Activated CD4-positive, alpha-beta T cell treated with anti-CD3 and anti-CD28 coated beads for 36 hours (primary cell): ENCODE data around the gene C1R. TPM values are rescaled to one million over a fixed set of nuclear protein-coding genes. Genes with fewer than 3 reads are reported as not detected.

Experiments
- ATAC-seq: fragments of 200-7000 bp; cut with Tn5 transposase; one replicate; pipeline ENCODE4 v1.10.0; 2021; ENCODE audit warnings: mild to moderate bottlenecking, moderate library complexity
- CTCF ChIA-PET: fragments of 350-600 bp; sonication (Branson Sonifier 250); formaldehyde crosslinking; loops from one replicate; lab custom pipeline; 2021; ENCODE audit warnings: antibody characterized with exemption; lab: Charles Lee
- POLR2A ChIA-PET: fragments of 350-600 bp; sonication (Branson Sonifier 250); formaldehyde crosslinking; loops from one replicate; lab custom pipeline; 2021; ENCODE audit warnings: antibody characterized with exemption, inconsistent platforms; lab: Charles Lee
- DNase-seq: peaks from one replicate; pipeline ENCODE4 v3.0.0-alpha.2; 2020
- H3K27ac Mint-ChIP-seq: one replicate; pipeline ENCODE4 v1.8.0; 2021; ENCODE audit warnings: mixed read lengths
- H3K27me3 Mint-ChIP-seq: one replicate; pipeline ENCODE4 v1.8.0; 2021; ENCODE audit warnings: mixed read lengths
- H3K36me3 Mint-ChIP-seq: one replicate; pipeline ENCODE4 v1.8.0; 2021; ENCODE audit warnings: low read depth, mixed read lengths
- H3K4me1 Mint-ChIP-seq: one replicate; pipeline ENCODE4 v1.8.0; 2021; ENCODE audit warnings: mixed read lengths
- H3K4me3 Mint-ChIP-seq: one replicate; pipeline ENCODE4 v1.8.0; 2021; ENCODE audit warnings: mild to moderate bottlenecking, moderate library complexity, mixed read lengths
- H3K9me3 Mint-ChIP-seq: one replicate; pipeline ENCODE4 v1.8.0; 2021; ENCODE audit warnings: low read depth, mixed read lengths
- intact Hi-C, 2 experiments: fragments of 100-400 bp; cut with DNase I in 1 of 2; cut with micrococcal nuclease in 1 of 2; formaldehyde crosslinking; loops; one replicate each; pipeline versions ENCODE4 v1.14.2 to v1.15.1; 2022 to 2024; cut with DNase I, micrococcal nuclease
- total RNA-seq, 2 experiments: library from RNA; stranded (reverse); gene quantifications; one replicate each; pipeline ENCODE4 v1.2.3, GENCODE V29; 2021

C1R gene
- total RNA-seq, 2 experiments from 2014 or later, result 1.4 to 2.2 TPM

- Mint-ChIP-seq H3K27me3 (no peaks in the 10 kb centered on the region), H3K9me3 (no peaks in the 10 kb centered on the region), H3K36me3 (peaks cover 39% of the 10 kb centered on the region), H3K4me1 (no peaks in the 10 kb centered on the region), H3K4me3 (no peak overlapping the region), H3K27ac (no peak overlapping the region)
- POLR2A ChIA-PET, result no interaction called here
- intact Hi-C loops, result no loop called here
- CTCF ChIA-PET, result interaction anchor here (0.6 kb wide), 2 partner anchors 111 to 498 kb away, joined by 3 read pairs; no protein-coding TSS in a partner anchor
- peak; percentile 1 for DNase-seq
- ATAC-seq, result no peak
These were observed 26.6 kb upstream of the C1R start for GRCh38 chr12:7118881-7119280.

GRCh38 chr12:7117670-7118069 is 25.4 kb upstream of the C1R start:
- Mint-ChIP-seq H3K4me3 (no peak overlapping the region), H3K4me1 (peaks cover 6% of the 10 kb centered on the region), H3K27me3 (no peaks in the 10 kb centered on the region), H3K27ac (no peak overlapping the region), H3K9me3 (no peaks in the 10 kb centered on the region), H3K36me3 (peaks cover 46% of the 10 kb centered on the region)
- ATAC-seq, result no peak
- ChIA-PET POLR2A (no interaction called here), CTCF (interaction anchor here (0.5 to 1.0 kb wide), 4 partner anchors 9 to 184 kb away, joined by 3 read pairs; partner anchors contain the start of gene C1RL)
- intact Hi-C loops, result no loop called here
- DNase-seq, result no peak

GRCh38 chr12:7116916-7117315 is 24.7 kb upstream of the C1R start:
- DNase-seq, result peak; percentile 2
- no peak for ATAC-seq
- H3K4me3 Mint-ChIP-seq, result no peak overlapping the region
- H3K27ac Mint-ChIP-seq, result no peak overlapping the region
- peaks cover 46% of the 10 kb centered on the region for H3K36me3 Mint-ChIP-seq
- no peaks in the 10 kb centered on the region for H3K27me3 Mint-ChIP-seq
- CTCF ChIA-PET, result interaction anchor here (0.5 to 0.9 kb wide), 3 partner anchors 53 to 183 kb away, joined by 3 read pairs; no protein-coding TSS in a partner anchor
- no peaks in the 10 kb centered on the region for H3K9me3 Mint-ChIP-seq
- POLR2A ChIA-PET, result no interaction called here
- peaks cover 6% of the 10 kb centered on the region for H3K4me1 Mint-ChIP-seq
- intact Hi-C loops, result no loop called here

- DNase-seq, result no peak
- Mint-ChIP-seq H3K4me1 (peaks cover 8% of the 10 kb centered on the region), H3K36me3 (peaks cover 45% of the 10 kb centered on the region), H3K27me3 (no peaks in the 10 kb centered on the region), H3K9me3 (no peaks in the 10 kb centered on the region), H3K27ac (no peak overlapping the region), H3K4me3 (no peak overlapping the region)
- intact Hi-C loops, result no loop called here
- POLR2A ChIA-PET, result no interaction called here
- no peak for ATAC-seq
- CTCF ChIA-PET, result interaction anchor here (0.6 to 0.7 kb wide), 4 partner anchors 9 to 449 kb away, joined by 3 read pairs; no protein-coding TSS in a partner anchor
These were observed 24.0 kb upstream of the C1R start for GRCh38 chr12:7116196-7116595.

GRCh38 chr12:7114851-7115250 is 22.6 kb upstream of the C1R start:
- no peaks in the 10 kb centered on the region for H3K27me3 Mint-ChIP-seq
- peaks cover 16% of the 10 kb centered on the region for H3K4me1 Mint-ChIP-seq
- CTCF ChIA-PET, result interaction anchor here (0.6 to 0.9 kb wide), 2 partner anchors 170 kb away, joined by 3 read pairs; no protein-coding TSS in a partner anchor
- POLR2A ChIA-PET, result no interaction called here
- H3K36me3 Mint-ChIP-seq, result peaks cover 51% of the 10 kb centered on the region
- H3K27ac Mint-ChIP-seq, result no peak overlapping the region
- no peak for ATAC-seq
- intact Hi-C loops, result no loop called here
- no peaks in the 10 kb centered on the region for H3K9me3 Mint-ChIP-seq
- DNase-seq, result peak; percentile 2
- no peak overlapping the region for H3K4me3 Mint-ChIP-seq

- CTCF ChIA-PET, result interaction anchor here (0.6 to 3.4 kb wide), 12 partner anchors 10 to 200 kb away, joined by 3 to 15 read pairs (median 3); partner anchors contain the start of gene CLSTN3
- intact Hi-C loops, result no loop called here
- POLR2A ChIA-PET, result no interaction called here
These were observed 21.8 kb upstream of the C1R start for GRCh38 chr12:7114008-7114407.

GRCh38 chr12:7113389-7113871 is 21.2 kb upstream of the C1R start:
- CTCF ChIA-PET, result interaction anchor here (0.5 to 3.4 kb wide), 24 partner anchors 11 to 764 kb away, joined by 3 to 15 read pairs (median 4); partner anchors contain the start of genes C12orf57, CLSTN3, LPCAT3 and RNU7-1
- POLR2A ChIA-PET, result no interaction called here
- no peaks in the 10 kb centered on the region for H3K27me3 Mint-ChIP-seq
- peaks cover 53% of the 10 kb centered on the region for H3K36me3 Mint-ChIP-seq
- DNase-seq, result peak; percentile 52
- no peak overlapping the region for H3K4me3 Mint-ChIP-seq
- peak; percentile 23 for ATAC-seq
- intact Hi-C loops, result loop anchor here (1.0 kb wide), 2 partner anchors 95 to 169 kb away; partner anchors contain the start of genes C12orf57 (in 1 of the 2) and LPCAT3 (in 1 of the 2)
- peaks cover 21% of the 10 kb centered on the region for H3K4me1 Mint-ChIP-seq
- no peaks in the 10 kb centered on the region for H3K9me3 Mint-ChIP-seq
- H3K27ac Mint-ChIP-seq, result no peak overlapping the region

More at GRCh38 chr12:7114008-7114407, 21.8 kb upstream of the C1R start:
- peaks cover 51% of the 10 kb centered on the region for H3K36me3 Mint-ChIP-seq
- no peak for DNase-seq
- H3K9me3 Mint-ChIP-seq, result no peaks in the 10 kb centered on the region
- H3K4me1 Mint-ChIP-seq, result peaks cover 21% of the 10 kb centered on the region
- ATAC-seq, result no peak
- no peak overlapping the region for H3K4me3 Mint-ChIP-seq
- no peak overlapping the region for H3K27ac Mint-ChIP-seq
- H3K27me3 Mint-ChIP-seq, result no peaks in the 10 kb centered on the region

GRCh38 chr12:7112041-7112440 is 19.8 kb upstream of the C1R start:
- Mint-ChIP-seq H3K9me3 (no peaks in the 10 kb centered on the region), H3K27ac (no peak overlapping the region), H3K4me3 (no peak overlapping the region), H3K27me3 (no peaks in the 10 kb centered on the region), H3K4me1 (peaks cover 27% of the 10 kb centered on the region), H3K36me3 (peaks cover 47% of the 10 kb centered on the region)
- no peak for ATAC-seq
- CTCF ChIA-PET, result interaction anchor here (0.6 to 5.1 kb wide), 14 partner anchors 10 to 515 kb away, joined by 3 to 41 read pairs (median 5); partner anchors contain the start of genes C12orf57, C1R and RNU7-1
- no peak for DNase-seq
- intact Hi-C loops, result no loop called here
- POLR2A ChIA-PET, result no interaction called here

- CTCF ChIA-PET, result interaction anchor here (0.7 to 5.1 kb wide), 10 partner anchors 9 to 165 kb away, joined by 3 to 41 read pairs (median 6); partner anchors contain the start of genes C12orf57, C1R and RNU7-1
- Mint-ChIP-seq H3K27me3 (no peaks in the 10 kb centered on the region), H3K4me3 (no peak overlapping the region), H3K9me3 (peaks cover 6% of the 10 kb centered on the region), H3K36me3 (peaks cover 50% of the 10 kb centered on the region), H3K4me1 (peaks cover 40% of the 10 kb centered on the region), H3K27ac (no peak overlapping the region)
- DNase-seq, result no peak
- intact Hi-C loops, result no loop called here
- no peak for ATAC-seq
- POLR2A ChIA-PET, result interaction anchor here (1.1 kb wide), 1 partner anchor 166 kb away, joined by 4 read pairs; the partner anchor contains the start of genes C12orf57 and RNU7-1
These were observed 18.4 kb upstream of the C1R start for GRCh38 chr12:7110661-7111060.

- Mint-ChIP-seq H3K27me3 (no peaks in the 10 kb centered on the region), H3K4me1 (peaks cover 43% of the 10 kb centered on the region), H3K27ac (peak overlapping the region; percentile 88), H3K4me3 (peak overlapping the region; percentile 92), H3K36me3 (peaks cover 46% of the 10 kb centered on the region), H3K9me3 (peaks cover 8% of the 10 kb centered on the region)
- ChIA-PET CTCF (interaction anchor here (0.6 to 5.1 kb wide), 27 partner anchors 9 to 238 kb away, joined by 3 to 41 read pairs (median 4); partner anchors contain the start of genes C12orf57, LPCAT3 and RNU7-1), POLR2A (interaction anchor here (3.2 kb wide), 1 partner anchor 165 kb away, joined by 34 read pairs; the partner anchor contains the start of genes C12orf57 and RNU7-1)
- ATAC-seq, result no peak
- intact Hi-C loops, result loop anchor here (1.0 to 10.0 kb wide), 6 partner anchors 139 to 385 kb away; partner anchors contain the start of genes C12orf57 (in 2 of the 2), COPS7A (in 1 of the 2), EMG1 (in 1 of the 2) and PHB2 (in 1 of the 2)
- no peak for DNase-seq
These were observed 17.3 kb upstream of the C1R start for GRCh38 chr12:7109572-7109920.

GRCh38 chr12:7108796-7109571 is 16.7 kb upstream of the C1R start, which contains the start of gene C1RL:
TSS of gene C1RL (minus strand) at chr12:7109214. CDS start at chr12:7109180, 34 bp downstream.
- intact Hi-C loops, result loop anchor here (1.0 to 10.0 kb wide), 10 partner anchors 21 to 384 kb away; partner anchors contain the start of genes C12orf57 (in 2 of the 2), EMG1 (in 2 of the 2), LPCAT3 (in 2 of the 2) and PHB2 (in 2 of the 2)
- Mint-ChIP-seq H3K36me3 (peaks cover 42% of the 10 kb centered on the region), H3K27ac (peak within 1 kb of the TSS; percentile 94), H3K27me3 (no peaks in the 10 kb centered on the region), H3K4me3 (peak within 1 kb of the TSS; percentile 92), H3K9me3 (peaks cover 8% of the 10 kb centered on the region), H3K4me1 (peaks cover 43% of the 10 kb centered on the region)
- ChIA-PET POLR2A (interaction anchor here (0.7 to 3.2 kb wide), 5 partner anchors 19 to 236 kb away, joined by 3 to 34 read pairs (median 3); partner anchors contain the start of genes C12orf57, RNU7-1 and SPSB2), CTCF (interaction anchor here (0.6 to 5.1 kb wide), 35 partner anchors 9 to 1024 kb away, joined by 3 to 41 read pairs (median 4); partner anchors contain the start of genes C12orf57, LPCAT3 and RNU7-1)
- peak; percentile 90 for DNase-seq
- ATAC-seq, result peak; percentile 33
